NCI-H1048 (cell line): ENCODE measurements around the gene MEIKIN.
"Not testable (repeated sequence)": the region's sequence is repeated elsewhere in the genome, so short reads cannot be mapped to it uniquely, and the experiment has no call there.

Source experiments
- DNase-seq: peaks from one replicate; lab custom pipeline; 2025; lab: John Stamatoyannopoulos, UW

The MEIKIN gene

DNA sequence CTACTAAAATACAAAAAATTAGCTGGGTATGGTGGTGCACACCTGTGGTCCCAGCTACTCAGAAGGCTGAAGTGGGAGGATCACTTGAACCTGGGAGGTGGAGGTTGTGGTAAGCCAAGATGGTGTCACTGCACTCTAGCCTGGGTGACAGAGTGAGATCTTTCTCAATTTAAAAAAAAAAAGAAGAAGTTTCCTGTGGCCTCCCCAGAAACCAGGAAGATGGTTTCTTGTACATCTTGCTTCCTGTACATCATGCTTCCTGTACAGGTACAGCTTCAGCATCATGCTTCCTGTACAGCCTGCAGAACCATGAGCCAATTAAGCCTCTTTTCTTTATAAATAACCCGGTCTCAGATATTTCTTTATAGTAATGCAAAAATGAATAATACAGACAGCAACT is 43.2 kb downstream of the MEIKIN start:
- DNase-seq: not testable (repeated sequence)

DNA sequence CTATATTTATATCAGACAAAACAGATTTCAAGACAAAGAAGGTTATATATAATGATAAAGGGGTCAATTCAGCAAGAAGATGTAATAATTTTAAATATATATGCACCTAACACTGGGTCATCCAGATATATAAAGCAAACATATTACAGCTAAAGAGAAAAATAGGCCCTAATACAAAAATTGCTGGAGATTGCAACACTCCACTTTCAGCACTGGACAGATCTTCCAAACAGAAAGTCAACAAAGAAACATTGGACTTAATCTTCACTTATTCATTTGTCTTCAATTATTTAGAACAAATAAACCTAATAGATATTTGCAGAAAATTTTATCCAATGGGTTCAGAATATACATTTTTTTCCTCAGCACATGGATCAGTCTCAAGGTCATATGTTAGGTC is 45.8 kb downstream of the MEIKIN start:
- no peak for DNase-seq

DNA sequence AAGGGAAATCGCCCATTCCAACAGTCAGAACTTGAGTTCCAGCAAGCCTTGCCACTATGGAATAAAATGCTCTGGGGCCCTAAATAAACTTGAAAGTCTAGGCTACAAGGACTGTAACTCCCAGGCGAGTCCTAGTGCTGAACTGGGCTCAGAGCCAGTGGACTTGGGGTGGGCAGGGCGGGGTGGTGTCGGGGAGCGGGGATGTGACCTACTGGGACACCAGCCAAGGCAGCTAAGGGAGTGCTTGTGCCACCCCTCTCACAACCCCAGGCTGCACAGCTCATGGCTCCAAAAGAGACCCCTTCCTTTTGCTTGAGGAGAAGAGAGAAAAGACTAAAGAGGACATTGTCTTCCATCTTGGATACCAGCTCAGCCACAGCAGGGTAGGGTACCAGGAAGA is 61.5 kb downstream of the MEIKIN start:
- no peak for DNase-seq

DNA sequence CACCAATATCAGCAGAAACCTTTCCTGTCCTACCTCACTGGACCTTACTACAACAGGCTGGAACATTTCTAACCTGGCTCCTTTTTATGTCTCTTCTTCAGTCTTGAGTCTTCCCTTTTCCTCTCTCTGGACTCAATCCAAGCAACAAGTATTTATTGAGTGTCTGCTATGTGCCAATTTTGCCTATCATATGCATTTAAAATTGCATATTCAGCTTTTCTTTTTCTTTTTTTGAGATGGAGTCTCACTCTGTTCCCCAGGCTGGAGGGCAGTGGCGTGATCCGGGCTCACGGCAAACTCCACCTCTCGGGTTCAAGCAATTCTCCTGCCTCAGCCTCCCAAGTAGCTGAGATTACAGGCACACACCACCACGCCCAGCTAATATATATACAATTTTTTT is 65.8 kb downstream of the MEIKIN start:
- DNase-seq: no peak

DNA sequence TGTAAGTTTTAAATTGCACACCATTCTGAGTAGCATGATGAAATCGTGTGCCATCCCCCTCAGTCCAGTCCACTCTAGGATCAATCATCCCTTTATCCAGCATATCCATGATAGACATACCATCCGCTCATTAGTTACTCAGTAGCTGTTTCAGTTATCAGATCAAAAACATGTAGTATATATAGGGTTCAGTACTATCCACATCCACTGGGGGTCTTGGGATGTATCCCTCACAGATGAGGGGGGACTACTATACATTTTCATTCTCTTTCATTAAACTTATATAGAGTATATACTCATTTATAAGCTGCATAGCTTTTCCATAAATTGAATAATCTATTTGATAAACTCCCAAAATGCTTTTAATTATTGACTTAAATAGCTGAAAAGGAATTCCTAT is 67.6 kb downstream of the MEIKIN start:
- DNase-seq: no peak

DNA sequence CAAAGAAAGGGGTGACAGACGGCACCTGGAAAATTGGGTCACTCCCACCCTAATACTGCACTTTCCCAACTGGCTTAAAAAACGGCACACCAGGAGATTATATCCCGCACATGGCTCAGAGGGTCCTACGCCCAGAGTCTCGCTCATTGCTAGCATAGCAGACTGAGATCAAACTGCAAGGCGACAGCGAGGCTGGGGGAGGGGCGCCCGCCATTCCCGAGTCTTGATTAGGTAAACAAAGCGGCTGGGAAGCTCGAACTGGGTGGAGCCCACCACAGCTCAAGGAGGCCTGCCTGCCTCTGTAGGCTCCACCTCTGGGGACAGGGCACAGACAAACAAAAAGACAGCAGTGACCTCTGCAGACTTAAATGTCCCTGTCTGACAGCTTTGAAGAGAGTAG is 74.2 kb downstream of the MEIKIN start:
- not testable (repeated sequence) for DNase-seq

DNA sequence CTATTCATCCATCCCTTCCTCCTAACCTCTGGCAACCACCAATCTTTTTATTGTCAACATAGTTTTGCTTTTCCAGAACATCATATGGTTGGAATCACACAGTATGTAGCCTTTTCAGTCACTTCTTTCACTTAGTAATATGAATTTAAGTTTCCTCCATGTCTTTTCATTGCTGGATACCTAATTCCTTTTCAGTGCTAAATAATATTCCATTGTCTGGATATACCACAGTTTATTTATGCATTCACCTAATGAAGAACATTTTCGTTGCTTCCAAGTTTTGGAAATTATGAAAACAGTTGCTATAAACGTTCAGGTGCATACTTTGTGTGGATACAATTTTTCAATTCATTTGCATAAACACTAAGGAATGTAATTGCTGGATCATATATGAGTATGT is 77.9 kb downstream of the MEIKIN start:
- no peak for DNase-seq

DNA sequence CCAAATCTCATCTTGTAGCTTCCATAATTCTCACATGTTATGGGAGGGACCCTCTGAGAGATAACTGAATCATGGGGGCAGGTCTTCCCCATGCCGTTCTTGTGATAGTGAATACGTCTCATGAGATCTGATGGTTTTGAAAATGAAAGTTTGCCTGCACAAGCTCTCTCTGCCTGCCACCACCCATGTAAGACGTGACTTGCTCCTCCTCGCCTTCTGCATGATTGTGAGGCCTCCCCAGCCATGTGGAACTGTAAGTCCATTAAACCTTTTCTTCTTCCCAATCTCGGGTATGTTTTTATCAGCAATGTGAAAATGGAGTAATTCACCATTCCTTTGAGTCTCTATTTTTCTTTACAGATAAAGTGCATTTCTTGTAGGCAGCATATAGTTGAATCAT is 81.8 kb downstream of the MEIKIN start:
- no peak for DNase-seq

DNA sequence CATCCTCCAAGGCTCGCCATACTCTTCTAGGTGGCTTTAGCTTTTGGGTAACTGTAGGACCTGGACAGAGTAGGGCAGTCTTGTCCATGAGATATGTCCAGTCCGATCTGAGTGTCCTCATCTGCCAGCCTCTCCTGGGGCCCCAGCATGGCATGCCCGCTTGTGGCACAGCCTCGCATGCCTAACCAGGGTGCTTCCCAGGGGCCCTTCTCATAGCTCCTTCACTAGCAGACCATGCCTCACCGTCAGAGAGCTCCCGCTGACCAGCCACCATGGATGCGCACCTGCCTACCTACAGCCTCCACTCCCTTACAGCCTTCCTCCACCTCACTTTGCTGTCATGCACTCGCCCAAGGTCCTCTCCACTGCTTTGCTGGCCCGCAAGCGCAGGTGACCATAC is 88.1 kb downstream of the MEIKIN start:
- no peak for DNase-seq

DNA sequence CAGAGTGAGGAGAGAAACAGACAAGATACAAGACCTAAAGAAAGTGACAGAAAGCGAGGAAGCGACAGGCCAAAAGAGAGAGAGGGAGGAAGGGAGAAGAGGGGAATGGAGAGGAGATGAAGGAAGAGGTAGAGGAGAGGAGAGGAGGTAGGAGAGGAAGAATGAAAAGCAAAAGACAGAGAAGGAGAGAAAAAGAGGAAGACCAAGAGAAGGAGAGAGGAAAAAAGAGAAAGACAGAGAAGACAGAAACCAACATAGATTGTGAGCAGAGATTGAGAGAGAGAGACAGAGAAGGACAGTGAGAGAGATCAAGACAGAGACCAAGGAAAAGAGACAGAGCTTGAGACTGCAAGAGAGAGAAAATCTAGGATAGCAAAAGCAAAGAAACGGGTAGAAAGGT is 90.0 kb downstream of the MEIKIN start:
- no peak for DNase-seq

DNA sequence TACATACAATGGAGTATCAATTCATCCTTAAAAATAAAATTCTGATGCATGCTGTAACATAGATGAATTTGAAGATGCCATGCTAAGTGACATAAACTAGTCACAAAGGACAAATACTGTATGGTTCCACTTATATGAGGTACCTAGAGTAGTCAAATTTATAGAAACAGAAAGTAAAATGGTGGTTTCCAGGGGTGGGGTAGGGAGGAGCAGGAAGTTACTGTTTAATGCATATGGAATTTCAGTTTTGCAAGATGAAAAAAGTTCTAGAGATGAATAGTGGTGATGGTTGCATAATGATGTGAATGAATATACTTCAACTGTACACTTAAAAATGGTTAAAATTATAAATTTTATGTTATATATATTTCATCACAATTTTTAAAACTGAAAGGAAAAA is 91.3 kb downstream of the MEIKIN start:
- no peak for DNase-seq

DNA sequence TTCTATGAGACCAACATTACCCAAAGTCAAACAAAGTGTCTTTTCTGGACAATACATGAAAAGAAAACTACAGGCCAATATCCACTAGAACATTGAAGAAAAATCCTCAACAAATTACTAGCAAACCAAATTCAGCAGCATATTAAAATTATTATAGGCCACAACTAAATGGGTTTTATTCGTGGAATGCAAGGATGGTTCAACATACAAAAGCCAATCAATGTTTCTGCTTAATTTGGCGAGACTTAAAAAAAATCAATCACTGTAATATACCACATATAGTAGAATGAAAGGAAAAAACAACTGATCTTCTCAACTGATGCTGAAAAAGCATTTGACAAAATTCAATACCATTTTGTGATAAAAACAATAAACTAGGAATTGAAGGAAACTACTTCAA is 96.8 kb downstream of the MEIKIN start:
- no peak for DNase-seq

DNA sequence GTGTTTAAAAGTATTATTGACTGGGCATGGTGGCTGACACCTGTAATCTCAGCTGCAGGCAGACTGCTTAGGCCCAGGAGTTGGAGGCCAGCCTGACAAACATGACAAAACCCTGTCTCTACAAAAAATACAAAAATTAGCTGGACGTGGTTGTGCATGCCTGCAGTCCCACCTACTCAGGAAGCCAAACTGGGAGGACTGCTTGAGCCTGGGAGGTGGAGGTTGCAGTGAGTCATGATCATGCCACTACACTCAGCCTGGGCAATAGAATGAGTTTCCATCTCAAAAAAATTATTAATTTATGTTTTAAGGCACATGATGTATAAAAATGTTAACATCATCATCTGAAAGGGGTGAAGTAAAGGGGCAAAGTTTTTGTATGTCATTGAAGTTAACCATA is 98.9 kb downstream of the MEIKIN start:
- DNase-seq: no peak

DNA sequence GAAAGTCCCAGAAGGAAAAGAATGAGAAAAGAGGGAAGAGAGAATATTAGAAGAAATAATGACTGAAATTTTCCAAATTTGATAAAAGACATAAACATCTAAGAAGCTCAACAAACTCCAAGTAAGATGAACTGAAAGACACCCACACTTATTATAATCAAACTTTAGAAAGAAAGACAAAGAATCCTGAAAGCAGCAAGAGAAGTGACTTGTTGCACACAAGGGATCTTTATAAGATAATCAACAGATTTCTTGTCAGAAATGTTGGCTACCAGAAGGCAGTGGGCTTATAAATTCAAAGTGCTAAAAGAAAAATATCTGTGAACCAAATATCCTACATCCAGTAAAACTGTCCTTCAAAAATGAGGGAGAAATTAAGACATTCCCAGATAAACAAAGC is 99.6 kb downstream of the MEIKIN start:
- DNase-seq: no peak

DNA sequence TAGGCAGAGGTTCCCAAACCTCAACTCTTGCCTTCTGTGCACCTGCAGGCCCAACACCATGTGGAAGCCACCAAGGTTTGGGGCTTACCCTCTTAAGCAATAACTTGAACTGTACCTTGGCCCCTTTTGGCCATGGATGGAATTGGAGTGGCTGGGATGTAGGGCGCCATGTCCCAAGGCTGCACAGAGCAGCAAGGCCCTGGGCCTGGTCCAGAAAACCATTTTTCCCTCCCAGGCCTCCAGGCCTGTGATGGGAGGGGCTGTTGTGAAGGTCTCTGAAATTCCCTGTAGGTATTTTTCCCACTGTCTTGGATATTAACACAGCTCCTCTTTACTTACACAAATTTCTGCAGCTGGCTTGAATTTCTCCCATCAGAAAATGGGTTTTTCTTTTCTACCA is 102.5 kb downstream of the MEIKIN start:
- DNase-seq: not testable (repeated sequence)

DNA sequence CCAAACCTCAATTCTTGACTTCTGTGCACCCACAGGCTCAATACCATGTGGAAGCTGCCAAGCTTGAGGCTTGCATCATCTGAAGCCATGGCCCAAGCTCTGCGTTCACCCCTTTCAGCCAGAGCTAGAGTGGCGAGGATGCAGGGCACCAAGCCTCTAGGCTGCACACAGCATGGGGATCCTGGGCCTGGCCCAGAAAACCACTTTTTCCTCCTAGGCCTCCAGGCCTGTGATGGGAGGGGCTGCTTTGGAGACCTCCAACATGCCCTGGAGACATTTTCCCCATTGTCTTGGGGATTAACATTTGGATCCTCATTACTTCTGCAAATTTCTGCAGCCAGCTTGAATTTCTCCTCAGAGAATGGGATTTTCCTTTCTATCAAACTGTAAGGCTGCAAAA is 112.8 kb downstream of the MEIKIN start:
- DNase-seq: not testable (repeated sequence)

DNA sequence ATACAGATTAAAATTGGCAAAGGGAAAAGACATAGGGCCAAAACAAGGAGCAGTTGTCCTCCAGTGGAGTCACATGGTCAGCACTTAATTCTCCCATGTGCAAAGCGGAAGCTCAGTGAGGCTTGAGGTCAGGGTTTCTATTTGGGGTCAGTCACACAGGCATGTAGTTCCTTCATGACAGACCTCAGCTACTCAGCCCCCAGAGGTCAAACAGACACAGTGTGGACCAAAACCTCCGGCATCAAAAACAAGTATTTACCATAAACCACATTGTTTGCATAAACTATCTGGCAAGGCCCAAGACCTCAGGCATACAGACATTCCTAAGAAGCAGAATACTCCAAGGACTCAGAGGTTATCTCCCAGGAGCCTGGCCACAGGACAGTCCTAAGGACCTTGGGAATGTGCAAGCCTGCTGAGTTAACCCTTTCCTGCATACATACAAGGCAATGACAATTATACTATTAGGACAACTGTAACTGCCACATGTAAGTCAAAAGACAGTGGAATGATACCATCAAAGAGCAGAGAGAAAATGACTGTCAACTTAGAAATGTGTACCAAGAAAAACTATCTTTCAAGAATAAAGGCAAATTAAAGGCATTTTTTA is 120.0 kb downstream of the MEIKIN start:
- DNase-seq: no peak

DNA sequence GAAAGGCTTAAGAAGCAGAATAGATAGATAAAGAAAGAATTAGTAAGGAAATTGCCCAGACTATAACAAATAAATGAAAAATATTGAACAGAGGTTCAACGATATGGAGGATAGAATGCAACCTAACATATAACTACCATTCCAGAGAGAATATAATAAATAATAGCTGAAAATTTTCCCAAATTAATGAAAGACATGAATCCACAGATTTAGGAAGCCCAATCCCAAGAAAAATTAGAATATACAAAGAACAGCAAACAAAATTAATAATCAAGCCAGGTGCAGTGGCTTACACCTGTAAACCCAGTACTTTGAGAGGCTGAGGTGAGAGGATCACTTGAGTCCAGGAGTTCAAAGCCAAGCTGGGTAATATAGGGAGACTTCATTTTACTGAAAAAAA is 120.8 kb downstream of the MEIKIN start:
- no peak for DNase-seq

DNA sequence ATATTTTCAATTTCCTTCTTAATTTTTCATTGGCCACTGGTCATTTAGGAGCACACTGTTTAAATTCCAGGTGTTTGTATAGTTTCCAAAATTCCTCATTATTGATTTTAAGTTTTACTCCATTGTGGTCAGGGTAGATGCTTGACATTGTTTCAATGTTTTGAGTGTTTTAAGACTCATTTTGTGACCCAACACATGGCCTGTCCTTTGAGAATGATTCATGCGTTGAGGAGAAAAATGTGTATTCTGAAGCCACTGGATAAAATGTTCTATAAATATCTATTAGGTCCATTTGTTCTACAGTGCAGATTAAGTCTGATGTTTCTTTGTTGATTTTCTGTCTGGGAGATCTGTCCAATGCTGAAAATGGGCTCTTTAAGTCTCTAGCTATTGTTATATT is 124.2 kb downstream of the MEIKIN start:
- DNase-seq: no peak

DNA sequence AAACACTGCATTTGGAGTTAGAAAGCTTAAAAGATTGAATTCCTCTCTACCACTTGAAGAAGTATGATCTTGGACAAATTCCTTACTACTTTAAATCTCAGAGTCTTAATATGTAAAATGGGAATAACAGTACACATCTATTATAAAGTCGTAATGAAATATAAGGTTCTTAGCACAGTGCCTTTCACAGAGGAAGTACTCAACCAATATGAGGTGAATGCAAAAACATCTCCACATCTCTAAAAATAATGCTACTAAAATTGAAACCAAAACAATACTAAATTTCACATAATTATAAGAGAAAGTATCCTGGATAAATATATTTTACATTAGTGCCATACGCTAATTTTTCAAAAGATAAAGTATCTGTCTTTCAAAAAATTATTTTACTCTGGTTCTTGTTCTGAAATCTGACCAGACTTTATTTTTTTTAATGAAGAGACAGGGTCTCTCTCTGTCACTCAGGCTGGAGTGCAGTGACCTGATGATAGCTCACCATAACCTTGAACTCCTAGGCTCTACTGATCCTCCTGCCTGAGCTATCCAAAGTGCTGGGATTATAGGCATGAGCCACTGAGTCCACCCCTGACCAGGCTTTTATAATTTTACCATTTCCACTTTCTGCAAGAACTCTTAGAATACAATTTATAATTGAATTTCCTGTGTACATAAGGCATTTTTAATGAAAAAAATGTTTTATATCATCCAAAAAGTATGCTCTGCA is 127.3 kb downstream of the MEIKIN start:
- no peak for DNase-seq

DNA sequence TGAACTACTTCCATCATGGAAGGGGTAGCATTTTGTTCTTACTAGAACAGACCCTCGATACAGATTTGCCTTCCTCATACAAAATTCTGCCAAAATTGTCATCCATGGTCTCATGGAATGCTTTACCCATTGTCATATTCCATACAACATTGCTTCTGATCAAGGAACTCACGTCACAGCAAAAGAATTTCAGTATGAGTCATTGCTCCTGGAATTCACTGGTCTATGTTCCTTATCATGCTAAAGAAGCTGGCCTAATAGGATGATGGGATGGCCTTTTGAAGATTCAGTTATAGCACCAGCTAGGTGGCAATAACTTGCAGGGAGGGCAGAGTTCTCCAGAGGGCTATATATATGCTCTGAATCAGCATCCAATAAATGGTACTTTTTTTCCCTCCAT is 130.5 kb downstream of the MEIKIN start:
- DNase-seq: no peak

DNA sequence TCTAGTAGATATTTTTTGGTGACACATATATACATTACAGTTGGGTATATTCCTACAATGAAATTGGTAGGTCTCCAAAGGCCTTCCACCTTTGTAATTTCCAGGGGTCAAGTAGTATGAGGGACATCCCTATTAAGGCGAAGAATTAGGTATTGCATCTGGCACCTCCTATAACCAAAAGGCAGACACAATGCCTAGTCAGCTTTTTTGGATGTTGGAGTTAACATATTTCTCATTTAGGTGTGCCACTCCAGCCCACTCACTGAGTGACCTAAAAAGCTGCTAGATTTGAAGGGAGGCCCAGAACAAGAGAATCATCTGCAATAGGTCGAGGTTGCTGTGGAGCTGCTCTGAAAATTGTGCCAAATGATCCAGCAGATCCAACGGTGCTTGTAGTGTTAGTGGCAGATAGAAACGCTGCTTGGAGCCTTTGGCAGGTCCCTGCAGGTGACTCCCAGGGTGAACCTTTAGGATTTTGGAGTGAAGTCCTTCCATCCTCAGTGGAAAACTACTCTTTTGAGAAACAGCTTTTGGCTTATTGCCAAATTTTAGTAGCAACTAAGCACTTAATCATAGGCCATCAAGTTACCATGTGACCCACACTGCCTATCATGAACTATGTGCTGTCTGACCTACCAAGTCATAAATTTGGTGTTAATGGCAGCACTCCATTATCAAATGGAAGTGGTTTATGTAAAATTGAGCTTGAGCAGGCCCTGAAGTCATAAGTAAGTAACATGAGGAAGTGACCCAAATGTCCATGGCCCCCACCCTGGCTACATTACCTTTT is 132.9 kb downstream of the MEIKIN start:
- no peak for DNase-seq

DNA sequence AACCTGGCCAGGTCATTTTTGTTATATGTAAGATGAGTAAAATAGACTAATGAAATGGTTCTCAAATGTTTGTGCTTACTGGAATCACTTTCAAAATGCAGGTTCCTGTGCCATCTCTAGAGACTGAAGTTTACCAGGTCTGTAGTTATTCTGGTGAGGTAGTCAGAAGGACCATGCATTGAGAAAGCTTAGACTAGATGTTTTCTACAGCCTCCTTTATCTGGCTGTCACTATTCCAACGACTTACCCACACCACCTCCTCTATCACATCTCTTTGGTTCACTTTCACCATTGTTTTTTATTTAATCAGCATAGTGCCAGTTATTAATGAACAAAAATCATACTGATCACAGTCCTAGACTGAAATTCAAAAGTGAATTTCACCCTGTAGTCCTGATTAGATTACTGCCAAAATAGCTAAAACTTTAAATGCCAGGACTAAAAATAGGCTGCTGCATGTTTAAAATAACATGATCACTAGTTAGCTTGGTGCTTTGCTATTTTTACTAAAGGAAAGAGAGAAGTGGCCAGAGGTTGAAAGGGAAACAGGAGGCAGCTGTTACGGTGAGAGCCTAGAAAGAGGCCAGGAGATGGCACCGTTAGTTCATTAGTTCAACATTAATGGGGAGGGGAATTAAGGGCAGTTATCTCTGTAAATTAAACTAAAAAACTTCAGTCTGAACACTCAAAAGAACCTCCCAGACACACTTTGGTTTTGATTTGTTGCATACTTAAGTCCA is 134.8 kb downstream of the MEIKIN start:
- no peak for DNase-seq
